ENCODE results near the gene TMEM26. TPM values are rescaled to one million over a fixed set of nuclear protein-coding genes. Genes with fewer than 3 reads are reported as not detected.
"Not testable (repeated sequence)": the region's sequence is repeated elsewhere in the genome, so short reads cannot be mapped to it uniquely, and the experiment has no call there.

TMEM26 gene
- total and polyA plus RNA-seq, 3 donors from 2014 or later: 13.0 to 14.9 (median 13.6) TPM

- Histone ChIP-seq H3K9me3 (no peaks in the 10 kb centered on the region), H3K27ac (no peak overlapping the region), H3K27me3 (no peaks in the 10 kb centered on the region), H3K4me3 (no peak overlapping the region), H3K36me3 (ENCODE audit: low read depth, missing control alignments) (no peaks in the 10 kb centered on the region), H3K4me1 (no peaks in the 10 kb centered on the region)
- WGBS, 2 donors: 84 to 90% methylated on average over 3 of the region's 3 CpGs
- intact Hi-C loops (cut with DNase I; ENCODE audit: low total_unique reads): no loop called here
- no peak for DNase-seq
- no peak for TF ChIP-seq CTCF (IDR thresholded peaks at IDR 0.05)
- no peak for TF ChIP-seq POLR2A (IDR thresholded peaks at IDR 0.05)
These were observed 61.9 kb downstream of the TMEM26 start for GRCh38 chr10:61391281-61391680.

- no peak overlapping the region for H3K27ac ChIP-seq
- no peaks in the 10 kb centered on the region for H3K9me3 ChIP-seq
- H3K36me3 ChIP-seq (ENCODE audit: low read depth, missing control alignments): no peaks in the 10 kb centered on the region
- no peak for DNase-seq
- H3K4me1 ChIP-seq: no peaks in the 10 kb centered on the region
- intact Hi-C loops (cut with DNase I; ENCODE audit: low total_unique reads): no loop called here
- H3K4me3 ChIP-seq: no peak overlapping the region
- TF ChIP-seq POLR2A (IDR thresholded peaks at IDR 0.05): no peak
- TF ChIP-seq CTCF (IDR thresholded peaks at IDR 0.05): no peak
- H3K27me3 ChIP-seq: no peaks in the 10 kb centered on the region
- 82 to 92% methylated on average over 4 of the region's 4 CpGs for WGBS, 2 donors
These were observed 62.3 kb downstream of the TMEM26 start for GRCh38 chr10:61390851-61391250.

- Histone ChIP-seq H3K27me3 (no peaks in the 10 kb centered on the region), H3K4me3 (no peak overlapping the region), H3K4me1 (no peaks in the 10 kb centered on the region), H3K27ac (no peak overlapping the region), H3K36me3 (ENCODE audit: low read depth, missing control alignments) (no peaks in the 10 kb centered on the region), H3K9me3 (no peaks in the 10 kb centered on the region)
- intact Hi-C loops (cut with DNase I; ENCODE audit: low total_unique reads): no loop called here
- 87 to 97% methylated on average over 3 of the region's 3 CpGs for WGBS, 2 donors
- no peak for TF ChIP-seq POLR2A (IDR thresholded peaks at IDR 0.05)
- TF ChIP-seq CTCF (IDR thresholded peaks at IDR 0.05): no peak
- no peak for DNase-seq
These were observed 63.3 kb downstream of the TMEM26 start for GRCh38 chr10:61389887-61390286.

GRCh38 chr10:61388986-61389385, 64.2 kb downstream of the TMEM26 start:
- H3K27ac ChIP-seq; H3K9me3 ChIP-seq; DNase-seq; H3K36me3 ChIP-seq (ENCODE audit: low read depth, missing control alignments); H3K27me3 ChIP-seq; intact Hi-C loops (cut with DNase I; ENCODE audit: low total_unique reads); H3K4me3 ChIP-seq; H3K4me1 ChIP-seq: not testable (repeated sequence)
- WGBS, 2 donors: 84 to 91% methylated on average over 6 of the region's 6 CpGs

GRCh38 chr10:61385231-61386001, 67.8 kb downstream of the TMEM26 start:
- H3K36me3 ChIP-seq (ENCODE audit: low read depth, missing control alignments): no peaks in the 10 kb centered on the region
- TF ChIP-seq POLR2A (IDR thresholded peaks at IDR 0.05) (no peak), CTCF (IDR thresholded peaks at IDR 0.05) (no peak)
- no peaks in the 10 kb centered on the region for H3K4me1 ChIP-seq
- 94 to 96% methylated on average over 2 of the region's 2 CpGs for WGBS, 2 donors
- H3K27ac ChIP-seq: no peak overlapping the region
- no peak overlapping the region for H3K4me3 ChIP-seq
- no peak for DNase-seq
- H3K9me3 ChIP-seq: no peaks in the 10 kb centered on the region
- no peaks in the 10 kb centered on the region for H3K27me3 ChIP-seq
- intact Hi-C loops (cut with DNase I; ENCODE audit: low total_unique reads): no loop called here

- H3K36me3 ChIP-seq (ENCODE audit: low read depth, missing control alignments); H3K9me3 ChIP-seq; H3K27ac ChIP-seq; H3K4me3 ChIP-seq; H3K27me3 ChIP-seq; intact Hi-C loops (cut with DNase I; ENCODE audit: low total_unique reads); H3K4me1 ChIP-seq; DNase-seq: not testable (repeated sequence)
- WGBS, 2 donors: 90 to 93% methylated on average over 2 to 3 of the region's 3 CpGs
These were observed 72.0 kb downstream of the TMEM26 start for GRCh38 chr10:61381153-61381552.
